GM18507 (cell line): ENCODE data around the gene CDK19.
A peak's percentile ranks its signal among the peaks of the same experiment; 100 is the strongest.

Experiments
- DNase-seq: peaks from one replicate; pipeline ENCODE4 v3.0.0; 2011; ENCODE audit warnings: low read depth; ENCODE audit not compliant: insufficient read length; ENCODE audit errors: extremely low spot score
- FAIRE-seq: peaks from 2 replicates; lab custom pipeline; 2011; peaks lifted over from hg19 to GRCh38; lab: Jason Lieb, UNC

The CDK19 gene

GRCh38 chr6:110643175-110643574 is 172.1 kb downstream of the CDK19 start:
- FAIRE-seq (no peak), DNase-seq (no peak)

- DNase-seq (no peak), FAIRE-seq (no peak)
Observed at GRCh38 chr6:110642711-110643110, 172.6 kb downstream of the CDK19 start.

- FAIRE-seq (no peak), DNase-seq (no peak)
Observed at GRCh38 chr6:110636781-110637180, 178.5 kb downstream of the CDK19 start.

GRCh38 chr6:110635096-110635495 is 180.2 kb downstream of the CDK19 start:
- FAIRE-seq (peak; percentile 66), DNase-seq (no peak)

- DNase-seq (no peak), FAIRE-seq (no peak)
Observed at GRCh38 chr6:110633731-110634213, 181.5 kb downstream of the CDK19 start.

- DNase-seq = no peak
Observed at GRCh38 chr6:110629153-110629552, 186.1 kb downstream of the CDK19 start.

GRCh38 chr6:110628330-110628729 is 186.9 kb downstream of the CDK19 start:
- no peak for DNase-seq
- no peak for FAIRE-seq

More at GRCh38 chr6:110629153-110629552, 186.1 kb downstream of the CDK19 start:
- no peak for FAIRE-seq

GRCh38 chr6:110626442-110626841 is 188.8 kb downstream of the CDK19 start:
- FAIRE-seq (no peak), DNase-seq (no peak)

- no peak for DNase-seq
- FAIRE-seq = no peak
Observed at GRCh38 chr6:110625883-110626282, 189.4 kb downstream of the CDK19 start.

GRCh38 chr6:110622912-110623578 is 192.2 kb downstream of the CDK19 start:
- DNase-seq (no peak), FAIRE-seq (no peak)

- no peak for DNase-seq
- no peak for FAIRE-seq
Observed at GRCh38 chr6:110621061-110621460, 194.2 kb downstream of the CDK19 start.

- DNase-seq (no peak), FAIRE-seq (no peak)
Observed at GRCh38 chr6:110620065-110620464, 195.2 kb downstream of the CDK19 start.

GRCh38 chr6:110619275-110619908 is 195.9 kb downstream of the CDK19 start:
- DNase-seq (no peak), FAIRE-seq (no peak)

GRCh38 chr6:110618591-110619267 is 196.5 kb downstream of the CDK19 start:
- DNase-seq = no peak

GRCh38 chr6:110617057-110617456 is 198.2 kb downstream of the CDK19 start:
- DNase-seq (no peak), FAIRE-seq (peak; percentile 84)

More at GRCh38 chr6:110618591-110619267, 196.5 kb downstream of the CDK19 start:
- FAIRE-seq = peak; percentile 5

GRCh38 chr6:110615722-110616121 is 199.5 kb downstream of the CDK19 start:
- FAIRE-seq = no peak
- DNase-seq = no peak

- FAIRE-seq (no peak), DNase-seq (no peak)
Observed at GRCh38 chr6:110614586-110614985, 200.7 kb downstream of the CDK19 start.

- FAIRE-seq = no peak
- DNase-seq = no peak
Observed at GRCh38 chr6:110614106-110614505, 201.2 kb downstream of the CDK19 start.

GRCh38 chr6:110613356-110613755 is 201.9 kb downstream of the CDK19 start:
- DNase-seq = no peak
- FAIRE-seq = no peak

- no peak for FAIRE-seq
- no peak for DNase-seq
Observed at GRCh38 chr6:110612298-110612697, 203.0 kb downstream of the CDK19 start.

- no peak for DNase-seq
- FAIRE-seq = no peak
Observed at GRCh38 chr6:110609101-110609500, 206.2 kb downstream of the CDK19 start.
